ENCODE data around the gene PTPN22. TPM values are rescaled to one million over a fixed set of nuclear protein-coding genes. Genes with fewer than 3 reads are reported as not detected.

PTPN22 gene
- polyA plus RNA-seq, 3 donors, result 9.7 to 43.7 (median 29.7) TPM

DNA sequence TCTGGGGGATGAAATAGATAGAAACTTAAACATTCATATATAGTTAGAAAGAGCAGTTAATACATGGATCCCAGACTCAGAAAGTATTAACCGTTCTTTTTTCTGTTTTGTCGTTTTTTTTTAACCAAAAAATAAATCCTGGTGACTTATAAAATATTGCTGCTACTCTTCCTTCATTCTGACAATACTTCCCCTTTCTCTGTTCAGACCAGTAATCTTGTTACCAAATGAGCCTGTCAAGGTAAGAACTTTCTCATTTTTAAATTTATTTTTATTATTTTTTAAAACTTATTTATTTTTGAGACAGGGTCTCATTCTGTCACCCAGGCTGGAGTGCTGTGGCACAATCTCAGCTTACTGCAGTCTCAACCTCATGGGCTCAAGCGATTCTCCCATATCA, 13.7 kb downstream of the PTPN22 start:
- H3K4me2 ChIP-seq (replicated peaks; ENCODE audit: extremely low read depth, low read length, poor library complexity, severe bottlenecking), result no peak overlapping the region
- H2AFZ ChIP-seq (ENCODE audit: insufficient read depth, low read depth, low read length, poor library complexity, severe bottlenecking), result no peak overlapping the region
- H3K4me1 ChIP-seq (ENCODE audit: control insufficient read depth in 1 of 2, insufficient read depth in 2 of 2, low read length in 2 of 2), result peaks cover 72 to 85% of the 10 kb centered on the region in 2 donors
- H3K79me2 ChIP-seq (ENCODE audit: insufficient read depth, low read length), result peaks cover 54% of the 10 kb centered on the region
- peak overlapping the region; percentile 60 to 73 for H3K27ac ChIP-seq (ENCODE audit: low read depth in 1 of 2, low read length in 2 of 2)
- Mint-ChIP-seq H3K4me3 (no peak overlapping the region), H3K27me3 (ENCODE audit: low read depth in 3 of 3) (peaks cover 0 to 2% (median 0%) of the 10 kb centered on the region in 3 donors), H3K4me1 (peaks cover 79% of the 10 kb centered on the region), H3K9me3 (no peaks in the 10 kb centered on the region), H3K27ac (peak overlapping the region; percentile 79 to 93 (median 90)), H3K36me3 (peaks cover 23 to 34% of the 10 kb centered on the region in 2 donors)
- peaks cover 0 to 27% of the 10 kb centered on the region in 2 donors for H3K36me3 ChIP-seq (replicated peaks in 1 of 2; ENCODE audit: control insufficient read depth in 1 of 2, insufficient read depth in 2 of 2, low read length in 2 of 2)
- TF ChIP-seq, protein P1, sequence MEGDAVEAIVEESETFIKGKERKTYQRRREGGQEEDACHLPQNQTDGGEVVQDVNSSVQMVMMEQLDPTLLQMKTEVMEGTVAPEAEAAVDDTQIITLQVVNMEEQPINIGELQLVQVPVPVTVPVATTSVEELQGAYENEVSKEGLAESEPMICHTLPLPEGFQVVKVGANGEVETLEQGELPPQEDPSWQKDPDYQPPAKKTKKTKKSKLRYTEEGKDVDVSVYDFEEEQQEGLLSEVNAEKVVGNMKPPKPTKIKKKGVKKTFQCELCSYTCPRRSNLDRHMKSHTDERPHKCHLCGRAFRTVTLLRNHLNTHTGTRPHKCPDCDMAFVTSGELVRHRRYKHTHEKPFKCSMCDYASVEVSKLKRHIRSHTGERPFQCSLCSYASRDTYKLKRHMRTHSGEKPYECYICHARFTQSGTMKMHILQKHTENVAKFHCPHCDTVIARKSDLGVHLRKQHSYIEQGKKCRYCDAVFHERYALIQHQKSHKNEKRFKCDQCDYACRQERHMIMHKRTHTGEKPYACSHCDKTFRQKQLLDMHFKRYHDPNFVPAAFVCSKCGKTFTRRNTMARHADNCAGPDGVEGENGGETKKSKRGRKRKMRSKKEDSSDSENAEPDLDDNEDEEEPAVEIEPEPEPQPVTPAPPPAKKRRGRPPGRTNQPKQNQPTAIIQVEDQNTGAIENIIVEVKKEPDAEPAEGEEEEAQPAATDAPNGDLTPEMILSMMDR (IDR thresholded peaks at IDR 0.05), result no peak
- 100% methylated on average over 1 of the region's 3 CpGs for WGBS (ENCODE audit: insufficient coverage)
- H3K9me3 ChIP-seq (replicated peaks in 1 of 2; ENCODE audit: control insufficient read depth in 1 of 2, insufficient read depth in 1 of 2, low read length in 2 of 2), result no peaks in the 10 kb centered on the region
- no peaks in the 10 kb centered on the region for H3K27me3 ChIP-seq (ENCODE audit: control insufficient read depth in 2 of 2, insufficient read depth in 2 of 2, low read length in 2 of 2)
- no peak overlapping the region for H3K9ac ChIP-seq (ENCODE audit: insufficient read depth, low read length, poor library complexity, severe bottlenecking)
- intact Hi-C loops (cut with micrococcal nuclease), result loop anchor here in 1 of 2 donors (5.0 kb wide), 1 partner anchor 50 kb away; the partner anchor contains the start of gene DCLRE1B
- peak in 2 of 3 donors; percentile 31 to 33 for DNase-seq
- H3K4me3 ChIP-seq (replicated peaks in 1 of 3; ENCODE audit: low read depth in 2 of 3, low read length in 3 of 3), result no peak overlapping the region
- no peaks in the 10 kb centered on the region for H4K20me1 ChIP-seq (ENCODE audit: insufficient read depth, low read length)

DNA sequence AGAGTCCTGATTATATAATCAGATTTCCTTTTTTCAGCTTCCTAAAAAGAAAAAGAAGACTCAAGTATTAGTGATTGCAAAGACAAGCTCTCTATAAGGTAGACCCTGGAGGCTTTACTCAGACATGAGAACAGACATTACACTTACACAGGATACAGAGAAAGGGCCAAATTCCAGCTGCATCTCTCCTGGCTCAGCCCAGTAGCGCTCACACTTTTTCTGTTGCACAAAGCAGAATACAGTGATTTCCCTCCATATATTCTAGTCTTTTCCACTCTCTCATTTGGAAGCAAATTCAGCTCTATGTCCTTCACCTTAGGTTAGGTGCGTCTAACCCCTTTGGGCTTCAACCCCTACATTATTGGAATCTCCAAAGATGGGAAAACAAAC, 15.1 kb downstream of the PTPN22 start:
- intact Hi-C loops (cut with micrococcal nuclease), result loop anchor here in 1 of 2 donors (5.0 kb wide), 1 partner anchor 51 kb away; the partner anchor contains the start of gene DCLRE1B
- Histone ChIP-seq H3K4me2 (replicated peaks; ENCODE audit: extremely low read depth, low read length, poor library complexity, severe bottlenecking) (no peak overlapping the region), H3K27ac (ENCODE audit: low read depth in 1 of 2, low read length in 2 of 2) (peak overlapping the region in 1 of 2 donors; percentile 73), H3K9me3 (replicated peaks in 1 of 2; ENCODE audit: control insufficient read depth in 1 of 2, insufficient read depth in 1 of 2, low read length in 2 of 2) (no peaks in the 10 kb centered on the region), H3K9ac (ENCODE audit: insufficient read depth, low read length, poor library complexity, severe bottlenecking) (no peak overlapping the region), H3K4me3 (replicated peaks in 1 of 3; ENCODE audit: low read depth in 2 of 3, low read length in 3 of 3) (no peak overlapping the region), H3K36me3 (replicated peaks in 1 of 2; ENCODE audit: control insufficient read depth in 1 of 2, insufficient read depth in 2 of 2, low read length in 2 of 2) (peaks cover 3 to 39% of the 10 kb centered on the region in 2 donors), H2AFZ (ENCODE audit: insufficient read depth, low read depth, low read length, poor library complexity, severe bottlenecking) (no peak overlapping the region), H3K79me2 (ENCODE audit: insufficient read depth, low read length) (peaks cover 46% of the 10 kb centered on the region), H3K4me1 (ENCODE audit: control insufficient read depth in 1 of 2, insufficient read depth in 2 of 2, low read length in 2 of 2) (peaks cover 63 to 71% of the 10 kb centered on the region in 2 donors), H3K27me3 (ENCODE audit: control insufficient read depth in 2 of 2, insufficient read depth in 2 of 2, low read length in 2 of 2) (no peaks in the 10 kb centered on the region), H4K20me1 (ENCODE audit: insufficient read depth, low read length) (no peaks in the 10 kb centered on the region)
- peaks cover 0 to 2% (median 0%) of the 10 kb centered on the region in 3 donors for H3K27me3 Mint-ChIP-seq (ENCODE audit: low read depth in 3 of 3)
- H3K9me3 Mint-ChIP-seq, result no peaks in the 10 kb centered on the region
- H3K4me1 Mint-ChIP-seq, result peaks cover 67% of the 10 kb centered on the region
- peaks cover 25 to 37% of the 10 kb centered on the region in 2 donors for H3K36me3 Mint-ChIP-seq
- TF ChIP-seq, protein P1 (IDR thresholded peaks at IDR 0.05), result no peak
- DNase-seq, result no peak
- H3K4me3 Mint-ChIP-seq, result no peak overlapping the region
- H3K27ac Mint-ChIP-seq, result peak overlapping the region in 4 of 7 donors; percentile 64 to 88 (median 82)
- WGBS (ENCODE audit: insufficient coverage), result 100% methylated on average over 1 of the region's 2 CpGs

Data from CD14-positive monocyte (primary cell).